Tibial artery (tissue), 4 donors: ENCODE data around the gene KCNMB1.

Experiments
- DNase-seq, 2 donors: peaks; one replicate each; pipeline ENCODE4 v3.0.0-alpha.2; 2019
- H3K27ac ChIP-seq, 2 donors: fragments of 200-600 bp; sonication (generic) in 1 of 2; 1 replicate in 1 of 2; 2 replicates in 1 of 2; pipeline ENCODE4 v1.5.1; 2018 to 2019; ENCODE audit warnings: mild to moderate bottlenecking in 1 of 2
- H3K27me3 ChIP-seq, 2 donors: fragments of 200-600 bp; sonication (generic) in 1 of 2; one replicate each; pipeline versions ENCODE4 v1.5.1 to v1.6.0; 2016 to 2019
- H3K36me3 ChIP-seq, 3 donors: fragments of 200-600 bp; sonication (generic) in 2 of 3; one replicate each; pipeline ENCODE4 v1.5.1; 2016 to 2019; ENCODE audit warnings: mild to moderate bottlenecking in 2 of 3
- H3K4me1 ChIP-seq, 4 donors: fragments of 200-600 bp; sonication (generic) in 2 of 4; 1 replicate in 3 of 4; 2 replicates in 1 of 4; pipeline ENCODE4 v1.5.1; 2016 to 2019
- H3K4me3 ChIP-seq, 2 donors: fragments of 200-600 bp; sonication (generic) in 1 of 2; 1 replicate in 1 of 2; 2 replicates in 1 of 2; pipeline ENCODE4 v1.5.1; 2018 to 2019; ENCODE audit warnings: mild to moderate bottlenecking in 2 of 2
- H3K9me3 ChIP-seq, 3 donors: fragments of 200-600 bp; sonication (generic) in 1 of 3; one replicate each; pipeline ENCODE4 v1.5.1; 2016 to 2019
- CTCF ChIP-seq, 2 experiments: fragments of 200-600 bp in 1 of 2; fragments of 450-650 bp in 1 of 2; IDR thresholded peaks; one replicate each; pipeline ENCODE4 v1.5.1; 2017 to 2019; ENCODE audit warnings: antibody characterized with exemption in 2 of 2, mild to moderate bottlenecking in 1 of 2, moderate library complexity in 1 of 2
- intact Hi-C: fragments of 100-400 bp; cut with DNase I; formaldehyde crosslinking; loops from one replicate; pipeline ENCODE4 v1.15.0; 2023; ENCODE audit warnings: low total_unique reads

Gene KCNMB1

GRCh38 chr5:170362102-170362501, 27.1 kb downstream of the KCNMB1 start:
- H3K27me3 ChIP-seq: no peaks in the 10 kb centered on the region
- H3K27ac ChIP-seq: peak overlapping the region in 1 of 2 donors; percentile 11
- DNase-seq: peak in 1 of 2 donors; percentile 49
- H3K4me1 ChIP-seq: peaks cover 0 to 5% (median 1%) of the 10 kb centered on the region in 4 donors
- H3K9me3 ChIP-seq: no peaks in the 10 kb centered on the region
- no peaks in the 10 kb centered on the region for H3K36me3 ChIP-seq
- H3K4me3 ChIP-seq: no peak overlapping the region
- no peak for TF ChIP-seq CTCF (IDR thresholded peaks at IDR 0.05)
- intact Hi-C loops: no loop called here

GRCh38 chr5:170361616-170362015, 27.6 kb downstream of the KCNMB1 start:
- no peak overlapping the region for H3K27ac ChIP-seq
- H3K27me3 ChIP-seq: no peaks in the 10 kb centered on the region
- no peak for TF ChIP-seq CTCF (IDR thresholded peaks at IDR 0.05)
- no peak for DNase-seq
- no peaks in the 10 kb centered on the region for H3K36me3 ChIP-seq
- intact Hi-C loops: no loop called here
- no peak overlapping the region for H3K4me3 ChIP-seq
- peaks cover 0 to 5% (median 1%) of the 10 kb centered on the region in 4 donors for H3K4me1 ChIP-seq
- H3K9me3 ChIP-seq: no peaks in the 10 kb centered on the region

- no peak for DNase-seq
- Histone ChIP-seq H3K27me3 (no peaks in the 10 kb centered on the region), H3K4me3 (no peak overlapping the region), H3K27ac (no peak overlapping the region), H3K9me3 (no peaks in the 10 kb centered on the region), H3K4me1 (peaks cover 0 to 5% (median 1%) of the 10 kb centered on the region in 4 donors), H3K36me3 (no peaks in the 10 kb centered on the region)
- no peak for TF ChIP-seq CTCF (IDR thresholded peaks at IDR 0.05)
- intact Hi-C loops: no loop called here
These were observed 28.1 kb downstream of the KCNMB1 start for GRCh38 chr5:170361116-170361515.

GRCh38 chr5:170360709-170361108, 28.5 kb downstream of the KCNMB1 start:
- peaks cover 0 to 5% (median 1%) of the 10 kb centered on the region in 4 donors for H3K4me1 ChIP-seq
- H3K36me3 ChIP-seq: no peaks in the 10 kb centered on the region
- no peak overlapping the region for H3K4me3 ChIP-seq
- no peaks in the 10 kb centered on the region for H3K27me3 ChIP-seq
- TF ChIP-seq CTCF (IDR thresholded peaks at IDR 0.05): no peak
- H3K27ac ChIP-seq: no peak overlapping the region
- DNase-seq: no peak
- intact Hi-C loops: no loop called here
- no peaks in the 10 kb centered on the region for H3K9me3 ChIP-seq

- intact Hi-C loops: no loop called here
- H3K4me3 ChIP-seq: no peak overlapping the region
- peak; percentile 77 to 82 for DNase-seq
- no peaks in the 10 kb centered on the region for H3K36me3 ChIP-seq
- peaks cover 0 to 13% of the 10 kb centered on the region in 2 donors for H3K27me3 ChIP-seq
- no peaks in the 10 kb centered on the region for H3K9me3 ChIP-seq
- no peak overlapping the region for H3K27ac ChIP-seq
- no peak for TF ChIP-seq CTCF (IDR thresholded peaks at IDR 0.05)
- peaks cover 0 to 9% (median 1%) of the 10 kb centered on the region in 4 donors for H3K4me1 ChIP-seq
These were observed 31.2 kb downstream of the KCNMB1 start for GRCh38 chr5:170357955-170358444.
